Loucy (cell line): ENCODE data around the gene NEFH.

Experiments
- CTCF ChIP-seq: fragments of 200-600 bp; sonication (generic); conservative IDR thresholded peaks from 2 replicates; pipeline ENCODE4 v1.5.1; 2014; ENCODE audit warnings: mild to moderate bottlenecking, antibody characterized with exemption, low read length
- EZH2phosphoT487 ChIP-seq: fragments of 200-600 bp; IDR thresholded peaks from 2 replicates; pipeline ENCODE4 v1.6.1; 2018; ENCODE audit warnings: antibody characterized with exemption, mild to moderate bottlenecking, moderate library complexity, borderline replicate concordance

- TF ChIP-seq CTCF (no peak), EZH2phosphoT487 (no peak)
These were observed 30.6 kb upstream of the NEFH start for GRCh38 chr22:29449296-29449875.
